Panc1 (cell line): ENCODE data around the gene TRAPPC8. TPM values are rescaled to one million over a fixed set of nuclear protein-coding genes. Genes with fewer than 3 reads are reported as not detected.

Experiments used
- ATAC-seq: fragments of 200-7000 bp; cut with Tn5 transposase; 2 replicates; pipeline ENCODE4 v1.9.1; 2020; ENCODE audit warnings: mild to moderate bottlenecking, moderate library complexity
- BruUV-seq: library from RNA; stranded (reverse); fragments of 400-500 nt; replicated peaks from 2 replicates; lab custom pipeline; 2021; lab: Mats Ljungman, UMichigan
- CTCF ChIA-PET: fragments of 300-600 bp; sonication (Branson Sonifier 250); formaldehyde crosslinking; loops from one replicate; lab custom pipeline; 2022; ENCODE audit warnings: antibody characterized with exemption; lab: Charles Lee
- POLR2A ChIA-PET: fragments of 300-600 bp; sonication (Branson Sonifier 250); formaldehyde crosslinking; loops from one replicate; lab custom pipeline; 2022; ENCODE audit warnings: antibody characterized with exemption; lab: Charles Lee
- DNase-seq: peaks from one replicate; pipeline ENCODE4 v3.0.0-alpha.2; 2010; ENCODE audit warnings: low read depth, low spot score
- H3K27ac ChIP-seq: 2 replicates; pipeline ENCODE4 v1.5.1; 2011; ENCODE audit warnings: mild to moderate bottlenecking, low read length, inconsistent platforms
- H3K27me3 ChIP-seq: fragments of 200-500 bp; sonication (Bioruptor generic); 2 replicates; pipeline ENCODE4 v1.6.0; 2014; ENCODE audit warnings: low read length, inconsistent platforms; ENCODE audit not compliant: control insufficient read depth, insufficient read depth
- H3K36me3 ChIP-seq: fragments of 200-500 bp; sonication (Bioruptor generic); 2 replicates; pipeline ENCODE4 v1.5.1; 2014; ENCODE audit warnings: inconsistent platforms, mild to moderate bottlenecking, low read length, moderate library complexity; ENCODE audit not compliant: control insufficient read depth, insufficient read depth
- H3K4me1 ChIP-seq: 2 replicates; pipeline ENCODE4 v1.5.1; 2011; ENCODE audit warnings: inconsistent platforms, mild to moderate bottlenecking, low read length, moderate library complexity; ENCODE audit not compliant: control insufficient read depth, insufficient read depth
- H3K4me3 ChIP-seq, 2 experiments: 2 replicates each; pipeline ENCODE4 v1.5.1; 2011 to 2012; ENCODE audit warnings: low read depth in 2 of 2, low read length in 2 of 2, mild to moderate bottlenecking in 2 of 2, inconsistent platforms in 1 of 2, moderate library complexity in 1 of 2
- H3K9me3 ChIP-seq: fragments of 200-500 bp; sonication (Bioruptor generic); 2 replicates; pipeline ENCODE4 v1.5.1; 2014; ENCODE audit warnings: low read depth, mild to moderate bottlenecking, inconsistent platforms, low read length, moderate library complexity; ENCODE audit not compliant: control insufficient read depth, insufficient read depth
- CTCF ChIP-seq: fragments of 450-650 bp; IDR thresholded peaks from 2 replicates; pipeline ENCODE4 v1.5.1; 2017; ENCODE audit warnings: mild to moderate bottlenecking
- POLR2AphosphoS5 ChIP-seq: IDR thresholded peaks from 2 replicates; pipeline ENCODE4 v1.6.1; 2012; ENCODE audit warnings: mild to moderate bottlenecking, low read depth, low read length, moderate library complexity
- REST ChIP-seq, 2 experiments: IDR thresholded peaks; 2 replicates each; pipeline ENCODE4 v1.6.1; 2011 to 2012; ENCODE audit warnings: low read depth in 2 of 2, control low read depth in 1 of 2, low read length in 1 of 2, mild to moderate bottlenecking in 1 of 2, moderate library complexity in 1 of 2; ENCODE audit not compliant: insufficient read depth in 1 of 2
- SIN3A ChIP-seq: IDR thresholded peaks from 2 replicates; pipeline ENCODE4 v1.6.1; 2012; ENCODE audit warnings: low read depth, mild to moderate bottlenecking, low read length, moderate library complexity, borderline replicate concordance; ENCODE audit not compliant: insufficient read depth
- TCF7L2 ChIP-seq: IDR thresholded peaks from 2 replicates; pipeline ENCODE4 v1.6.1; 2011; ENCODE audit warnings: mild to moderate bottlenecking, low read depth, low read length, inconsistent platforms
- in situ Hi-C: cut with HindIII; loops from 2 replicates; pipeline ENCODE4 v1.10.0; 2016; ENCODE audit warnings: low sequenced_read_pairs, low pct_unique_long_range_greater_than_20kb
- intact Hi-C: fragments of 100-400 bp; cut with micrococcal nuclease; formaldehyde crosslinking; loops from one replicate; pipeline ENCODE4 v1.10.0; 2022; ENCODE audit not compliant: unreplicated experiment
- total RNA-seq: library from RNA; stranded (reverse); gene quantifications from one replicate; pipeline ENCODE4 v1.2.1, GENCODE V29; 2021; ENCODE audit not compliant: unreplicated experiment

TRAPPC8 gene
- total RNA-seq, 1 experiment from 2014 or later: 35.3 TPM

GRCh38 chr18:31931886-31932240, 11.1 kb downstream of the TRAPPC8 start:
- in situ Hi-C loops (no loop called here), intact Hi-C loops (no loop called here)
- Histone ChIP-seq H3K4me3 (no peak overlapping the region), H3K9me3 (no peaks in the 10 kb centered on the region), H3K4me1 (no peaks in the 10 kb centered on the region; the same call in 1 of the 2 replicates), H3K27ac (no peak overlapping the region), H3K27me3 (no peaks in the 10 kb centered on the region), H3K36me3 (no peaks in the 10 kb centered on the region; the same call in 1 of the 2 replicates)
- CTCF ChIA-PET: no interaction called here
- BruUV-seq: no TSS peak
- DNase-seq (no peak), ATAC-seq (no peak)
- POLR2A ChIA-PET: no interaction called here
- TF ChIP-seq CTCF (no peak), TCF7L2 (no peak), REST (IDR thresholded peaks at IDR 0.05; ENCODE audit: insufficient read depth in 1 of 2, low read depth in 2 of 2, low read length in 1 of 2) (no peak), POLR2AphosphoS5 (no peak)

- no peak overlapping the region for H3K4me3 ChIP-seq
- H3K27me3 ChIP-seq: no peaks in the 10 kb centered on the region
- DNase-seq (no peak), ATAC-seq (no peak)
- ChIA-PET CTCF (no interaction called here), POLR2A (no interaction called here)
- no peaks in the 10 kb centered on the region; the same call in 1 of the 2 replicates for H3K4me1 ChIP-seq
- no peaks in the 10 kb centered on the region for H3K9me3 ChIP-seq
- in situ Hi-C loops: no loop called here
- BruUV-seq: no TSS peak
- no peaks in the 10 kb centered on the region; the same call in 1 of the 2 replicates for H3K36me3 ChIP-seq
- intact Hi-C loops: no loop called here
- TF ChIP-seq TCF7L2: no peak
- no peak for TF ChIP-seq SIN3A
- no peak for TF ChIP-seq POLR2AphosphoS5
- TF ChIP-seq CTCF: no peak
- no peak for TF ChIP-seq REST (IDR thresholded peaks at IDR 0.05; ENCODE audit: insufficient read depth in 1 of 2, low read depth in 2 of 2, low read length in 1 of 2)
- H3K27ac ChIP-seq: no peak overlapping the region
Observed at GRCh38 chr18:31931163-31931885, 11.6 kb downstream of the TRAPPC8 start.
